Measurements from ENCODE around the gene RTN4RL1.

The RTN4RL1 gene

GRCh38 chr17:2047590-2047989 is 22.5 kb upstream of the RTN4RL1 start:
- no peak for TF ChIP-seq CTCF (IDR thresholded peaks at IDR 0.05; ENCODE audit: low read depth, low read length, missing control alignments)
- in situ Hi-C loops (cut with HindIII; ENCODE audit: low sequenced_read_pairs), result no loop called here

GRCh38 chr17:2044263-2044894 is 19.2 kb upstream of the RTN4RL1 start:
- no peak for DNase-seq (ENCODE audit: low read depth)
- no peak for TF ChIP-seq CTCF (IDR thresholded peaks at IDR 0.05; ENCODE audit: low read depth, low read length, missing control alignments)
- in situ Hi-C loops (cut with HindIII; ENCODE audit: low sequenced_read_pairs), result no loop called here
- no peak overlapping the region for H3K4me3 ChIP-seq (ENCODE audit: low read depth, low read length)

More at GRCh38 chr17:2047590-2047989, 22.5 kb upstream of the RTN4RL1 start:
- H3K4me3 ChIP-seq (ENCODE audit: low read depth, low read length), result no peak overlapping the region
- DNase-seq (ENCODE audit: low read depth), result no peak

- DNase-seq (ENCODE audit: low read depth), result no peak
- in situ Hi-C loops (cut with HindIII; ENCODE audit: low sequenced_read_pairs), result no loop called here
- no peak overlapping the region for H3K4me3 ChIP-seq (ENCODE audit: low read depth, low read length)
- no peak for TF ChIP-seq CTCF (IDR thresholded peaks at IDR 0.05; ENCODE audit: low read depth, low read length, missing control alignments)
Measured at GRCh38 chr17:2043785-2044184, 18.7 kb upstream of the RTN4RL1 start.

GRCh38 chr17:2042933-2043332 is 17.8 kb upstream of the RTN4RL1 start:
- DNase-seq (ENCODE audit: low read depth), result no peak
- peak overlapping the region; percentile 57 for H3K4me3 ChIP-seq (ENCODE audit: low read depth, low read length)
- in situ Hi-C loops (cut with HindIII; ENCODE audit: low sequenced_read_pairs), result no loop called here
- TF ChIP-seq CTCF (IDR thresholded peaks at IDR 0.05; ENCODE audit: low read depth, low read length, missing control alignments), result no peak

- DNase-seq (ENCODE audit: low read depth), result no peak
- TF ChIP-seq CTCF (IDR thresholded peaks at IDR 0.05; ENCODE audit: low read depth, low read length, missing control alignments), result peak; percentile 70
- in situ Hi-C loops (cut with HindIII; ENCODE audit: low sequenced_read_pairs), result no loop called here
- peak overlapping the region; percentile 57 for H3K4me3 ChIP-seq (ENCODE audit: low read depth, low read length)
Measured at GRCh38 chr17:2042390-2042847, 17.3 kb upstream of the RTN4RL1 start.

- in situ Hi-C loops (cut with HindIII; ENCODE audit: low sequenced_read_pairs), result no loop called here
- H3K4me3 ChIP-seq (ENCODE audit: low read depth, low read length), result peak within 1 kb of the TSS; percentile 57
- DNase-seq (ENCODE audit: low read depth), result peak; percentile 86
- TF ChIP-seq CTCF (IDR thresholded peaks at IDR 0.05; ENCODE audit: low read depth, low read length, missing control alignments), result peak; percentile 48
Measured at GRCh38 chr17:2041561-2042389, 16.6 kb upstream of the RTN4RL1 start, which contains the start of gene OVCA2. OVCA2 (plus strand) TSS chr17:2042022; CDS start chr17:2042048, 26 bp downstream.

Measured in astrocyte of the cerebellum (primary cell).